GM23248 (cell line): ENCODE measurements around the gene TEKT1.

Experiments
- EZH2 ChIP-seq: fragments of 200-600 bp; sonication (generic); IDR thresholded peaks from 2 replicates; pipeline ENCODE4 v1.6.1; 2018; ENCODE audit warnings: antibody characterized with exemption, mild to moderate bottlenecking; ENCODE audit not compliant: insufficient read depth, poor library complexity, severe bottlenecking
- EZH2phosphoT487 ChIP-seq: fragments of 200-600 bp; sonication (generic); IDR thresholded peaks from 2 replicates; pipeline ENCODE4 v1.6.1; 2018; ENCODE audit warnings: antibody characterized with exemption, moderate library complexity, mild to moderate bottlenecking, low read depth; ENCODE audit not compliant: insufficient read depth

GRCh38 chr17:6862122-6862521 lies 30.6 kb upstream of the TEKT1 start:
- TF ChIP-seq EZH2: no peak
- no peak for TF ChIP-seq EZH2phosphoT487
